Measurements from ENCODE around the gene ATG7.
"Not testable (repeated sequence)": the region's sequence is repeated elsewhere in the genome, so short reads cannot be mapped to it uniquely, and the experiment has no call there.

ATG7 gene

DNA sequence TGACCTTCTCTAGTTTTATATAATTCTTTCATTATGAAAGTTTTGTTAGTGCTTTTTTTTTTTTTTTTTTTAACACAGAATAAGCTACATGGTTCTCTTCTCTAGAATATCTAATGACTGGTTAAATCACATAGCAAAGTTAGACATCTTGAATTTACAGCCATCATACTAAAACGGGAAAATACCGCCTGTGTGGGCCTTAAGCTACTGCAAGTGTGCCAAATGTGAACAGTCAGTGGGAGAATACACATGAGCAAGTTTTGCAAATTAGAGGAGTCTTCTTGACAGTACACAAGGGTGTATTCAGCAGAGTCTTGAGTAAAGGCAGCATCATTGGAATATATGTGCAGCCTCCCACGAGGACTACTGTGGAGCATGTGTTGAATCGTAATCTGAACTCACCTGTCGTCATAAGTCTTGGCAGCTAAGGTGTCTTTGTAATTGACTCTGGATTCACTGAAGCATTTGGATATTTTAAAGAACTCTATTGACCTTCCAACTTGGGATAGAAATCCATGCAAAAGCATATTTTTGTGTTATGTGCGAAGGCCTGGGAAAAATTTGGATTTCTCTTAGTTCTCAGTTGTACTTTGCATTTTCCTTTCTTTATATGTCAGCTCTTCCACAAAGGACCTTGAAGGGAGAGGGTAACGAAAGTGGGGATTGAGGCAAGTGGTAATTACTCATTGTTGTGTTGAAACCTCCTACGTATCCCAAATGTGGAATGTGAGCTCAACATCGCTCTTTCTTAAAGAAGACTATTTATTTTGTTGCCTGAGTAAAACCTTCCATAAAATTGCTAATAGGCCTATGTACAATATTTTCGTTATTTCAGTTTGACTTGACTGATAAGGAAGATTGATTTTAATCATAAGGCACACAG, 117.4 kb downstream of the ATG7 start:
- no peak for DNase-seq (ENCODE audit: low read depth in 2 of 2)

DNA sequence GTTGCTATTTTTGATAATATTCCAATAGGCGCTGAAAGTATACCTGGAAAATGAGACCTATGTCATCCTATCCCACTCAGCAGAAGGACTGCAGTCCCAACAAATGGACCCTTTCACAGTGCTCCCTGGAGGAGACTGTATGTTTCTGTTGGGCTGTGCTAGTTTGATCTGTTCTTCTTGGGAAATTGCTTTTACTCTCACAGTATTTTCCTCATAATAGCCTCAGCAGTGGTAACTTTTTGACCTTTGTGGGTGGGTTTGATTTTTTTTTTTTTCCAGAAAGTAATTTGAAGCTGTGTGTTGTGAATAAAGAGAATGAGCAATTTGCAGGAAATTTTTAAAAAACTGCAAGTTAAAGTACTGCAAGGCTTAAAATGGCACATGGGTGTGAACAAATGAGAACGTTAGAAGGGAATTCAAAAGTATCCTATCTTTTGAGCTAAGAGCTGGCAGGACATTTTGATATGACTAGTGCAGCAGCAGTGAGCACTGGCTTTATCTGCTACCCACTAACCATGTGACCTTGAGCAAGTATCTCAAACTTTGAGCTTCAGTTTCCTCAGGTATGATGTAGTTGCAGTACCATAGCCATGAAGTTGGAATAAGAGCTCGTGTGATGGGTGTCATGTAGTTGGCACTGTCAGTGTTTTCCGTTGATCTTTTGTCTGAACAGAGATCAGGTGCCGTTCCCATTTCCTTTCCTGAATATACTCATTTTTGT, 118.4 kb downstream of the ATG7 start:
- DNase-seq (ENCODE audit: low read depth in 2 of 2), result no peak

DNA sequence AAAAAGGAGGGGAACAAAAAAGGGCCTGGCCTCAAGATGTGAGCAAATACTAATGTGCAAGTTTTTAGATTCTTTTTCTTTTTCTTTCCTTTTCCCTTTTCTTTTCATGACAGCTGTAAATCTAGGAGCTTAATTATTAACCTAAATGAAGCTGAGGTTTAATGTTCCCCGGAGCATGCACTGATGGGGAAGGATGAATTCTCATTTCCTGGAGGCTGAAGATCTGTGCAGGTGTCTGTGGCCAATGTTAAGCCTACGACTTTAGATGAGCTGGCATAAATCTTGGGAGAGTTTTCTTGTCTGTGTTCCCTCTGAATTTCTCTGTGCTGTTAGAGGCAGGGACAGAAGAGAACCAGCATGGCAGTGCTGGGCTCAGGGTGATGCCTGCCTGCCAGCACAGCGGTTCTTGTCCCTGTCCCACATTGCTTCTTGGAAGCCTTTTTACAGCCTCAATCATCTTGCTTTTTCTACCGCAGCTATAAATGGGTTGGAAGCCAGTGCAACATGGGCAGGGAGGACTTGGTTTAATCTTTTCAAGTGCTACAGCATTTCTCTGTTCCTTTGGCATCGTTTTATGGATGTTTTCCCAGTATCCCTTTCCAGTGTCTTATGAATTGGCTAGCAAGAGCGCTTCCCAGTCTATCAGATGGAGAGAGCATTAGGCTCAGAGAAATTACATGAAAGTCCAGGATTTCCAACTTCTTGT, 119.1 kb downstream of the ATG7 start:
- no peak for DNase-seq (ENCODE audit: low read depth in 2 of 2)

DNA sequence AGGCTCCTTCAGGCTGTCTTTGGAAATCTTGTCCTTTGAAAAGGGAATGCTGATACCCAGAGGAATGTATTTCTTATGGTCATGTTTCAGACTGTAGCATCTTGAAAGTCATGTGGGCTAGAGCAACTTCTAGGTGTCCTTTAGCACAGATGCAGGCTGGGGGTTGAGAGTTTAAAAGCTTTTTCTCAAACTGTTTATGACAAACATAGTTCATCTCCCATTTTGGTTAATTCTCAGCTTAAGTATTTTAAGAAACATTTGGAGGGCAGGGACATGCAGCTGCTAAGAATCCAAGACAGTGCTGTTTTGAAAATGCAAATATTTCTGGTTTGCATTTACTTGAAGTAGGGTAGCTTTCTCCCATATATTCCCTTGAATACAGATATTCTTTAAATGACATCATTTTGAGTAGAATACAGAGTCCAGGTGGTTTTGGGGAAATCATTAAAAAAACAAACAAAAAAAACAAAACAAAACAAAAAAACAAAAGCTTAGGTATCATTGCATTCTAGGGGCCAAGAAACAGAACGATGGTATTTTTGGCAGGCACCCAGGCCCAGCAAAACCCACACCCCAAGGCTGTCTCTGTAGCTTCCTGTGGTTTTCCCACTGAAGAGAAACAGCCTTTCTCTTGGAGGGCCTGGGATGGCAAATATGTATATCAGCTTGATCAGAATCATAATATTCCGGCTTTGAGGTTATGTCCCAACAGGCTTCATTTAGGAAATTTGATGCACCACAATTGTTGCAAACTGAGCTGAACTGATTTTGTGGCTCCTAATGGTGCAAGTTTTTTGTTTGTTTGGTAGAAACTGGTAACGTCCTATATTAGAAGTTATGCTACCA, 120.0 kb downstream of the ATG7 start:
- no peak for DNase-seq (ENCODE audit: low read depth in 2 of 2)

DNA sequence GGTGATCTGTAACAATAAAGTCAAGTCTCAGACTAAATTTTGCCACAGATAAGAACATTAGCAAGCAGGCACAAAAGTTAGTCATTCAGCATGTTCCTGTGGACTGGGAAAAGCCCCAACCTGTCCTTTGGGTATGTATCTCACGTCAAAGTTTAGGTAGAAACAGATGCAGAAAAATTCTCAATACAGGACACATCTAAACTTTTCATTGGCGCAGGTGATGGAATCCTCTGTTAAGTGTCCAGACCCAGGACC, 120.6 kb downstream of the ATG7 start:
- no peak for DNase-seq (ENCODE audit: low read depth in 2 of 2)

DNA sequence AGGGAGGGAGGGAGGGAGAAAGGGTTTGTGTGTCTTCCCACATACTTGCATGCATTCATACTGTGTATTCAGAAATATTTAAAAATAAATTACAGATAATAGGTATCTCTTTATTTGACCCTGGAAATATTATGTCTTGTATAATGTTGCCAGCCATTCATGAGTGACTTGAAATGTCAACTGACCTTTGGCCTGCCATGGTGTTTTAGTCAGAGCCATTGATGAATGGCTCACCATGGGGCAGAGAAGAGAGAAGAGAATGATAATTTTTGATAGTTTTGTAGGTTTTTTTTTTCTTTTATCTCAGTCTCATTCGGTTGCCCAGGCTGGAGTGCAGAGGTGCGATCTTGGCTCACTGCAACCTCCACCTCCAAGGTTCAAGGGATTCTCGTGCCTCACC, 121.2 kb downstream of the ATG7 start:
- no peak for DNase-seq (ENCODE audit: low read depth in 2 of 2)

DNA sequence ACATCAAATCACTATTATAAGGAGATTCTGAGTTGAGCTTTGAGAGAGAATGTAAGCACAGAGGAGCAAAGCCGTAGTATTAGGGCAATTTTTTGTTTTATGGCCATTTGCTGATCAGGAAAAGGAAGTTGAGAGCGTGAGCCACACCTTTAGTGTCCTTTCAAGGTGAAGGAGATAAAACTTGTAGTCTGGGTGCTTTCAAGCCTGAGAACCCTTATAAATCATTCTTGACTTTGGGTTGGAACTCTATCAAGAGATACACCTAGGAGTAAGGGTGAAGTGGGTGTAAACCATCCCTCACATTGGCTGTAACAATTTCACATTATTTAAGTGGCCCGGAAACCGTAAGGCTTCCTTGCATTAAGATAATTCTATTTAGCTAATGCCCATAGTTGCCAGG, 122.2 kb downstream of the ATG7 start:
- DNase-seq (ENCODE audit: low read depth in 2 of 2), result no peak

DNA sequence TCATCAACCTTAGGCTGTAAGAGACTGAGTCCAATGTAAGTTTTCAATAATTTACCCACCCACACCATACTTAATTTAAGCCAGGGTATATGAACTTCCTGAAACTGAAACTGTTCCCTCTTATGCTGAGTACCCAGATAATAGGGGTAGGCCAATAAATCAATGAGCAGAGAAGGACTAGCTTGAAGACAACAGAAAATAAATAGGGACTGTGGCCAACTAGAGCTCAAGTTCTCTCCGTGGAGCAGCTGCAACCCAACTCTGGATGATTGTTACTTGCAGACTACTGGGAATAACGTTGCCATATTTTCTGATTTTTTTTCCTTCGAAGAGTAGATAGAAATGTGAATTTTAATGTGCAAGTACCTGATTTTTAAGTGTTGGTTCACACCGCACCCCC, 128.0 kb downstream of the ATG7 start:
- DNase-seq (ENCODE audit: low read depth in 2 of 2), result no peak

DNA sequence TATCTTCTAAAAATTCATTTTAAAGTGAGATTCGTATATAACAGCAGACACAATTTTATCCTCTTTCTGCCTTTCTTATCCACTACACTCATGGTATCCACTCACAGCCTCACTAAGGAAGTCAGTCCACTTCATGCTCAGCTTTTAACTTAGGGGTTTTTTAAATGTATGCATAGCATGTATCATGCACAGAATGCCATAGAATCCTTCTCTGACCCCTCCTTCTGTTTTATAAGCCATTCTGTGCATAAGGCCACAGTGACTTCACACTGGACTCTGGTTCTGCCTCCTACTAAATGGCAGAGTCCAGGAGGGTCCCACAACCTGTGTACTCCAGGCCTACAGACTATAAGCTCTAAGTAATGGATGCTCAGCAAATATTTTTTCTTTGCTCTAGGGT, 129.2 kb downstream of the ATG7 start:
- no peak for DNase-seq (ENCODE audit: low read depth in 2 of 2)

DNA sequence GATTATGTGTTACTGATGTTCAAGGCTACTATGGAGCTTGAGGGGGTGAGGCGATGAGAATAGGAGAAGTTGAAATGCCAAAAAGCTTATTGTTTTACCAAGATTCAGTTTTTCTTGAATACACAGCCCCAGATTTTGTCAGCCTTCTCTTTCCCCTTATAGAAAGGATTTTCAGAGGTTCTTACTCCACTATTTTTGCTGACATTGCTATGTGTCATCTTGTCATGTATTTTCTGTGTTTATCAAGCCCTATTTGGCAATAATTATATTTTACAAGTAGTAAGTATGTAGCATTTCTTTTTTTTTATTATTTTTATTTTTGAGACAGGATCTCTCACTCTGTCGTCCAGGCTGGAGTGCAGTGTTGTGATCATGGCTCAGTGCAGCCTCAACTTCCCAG, 133.1 kb downstream of the ATG7 start:
- no peak for DNase-seq (ENCODE audit: low read depth in 2 of 2)

DNA sequence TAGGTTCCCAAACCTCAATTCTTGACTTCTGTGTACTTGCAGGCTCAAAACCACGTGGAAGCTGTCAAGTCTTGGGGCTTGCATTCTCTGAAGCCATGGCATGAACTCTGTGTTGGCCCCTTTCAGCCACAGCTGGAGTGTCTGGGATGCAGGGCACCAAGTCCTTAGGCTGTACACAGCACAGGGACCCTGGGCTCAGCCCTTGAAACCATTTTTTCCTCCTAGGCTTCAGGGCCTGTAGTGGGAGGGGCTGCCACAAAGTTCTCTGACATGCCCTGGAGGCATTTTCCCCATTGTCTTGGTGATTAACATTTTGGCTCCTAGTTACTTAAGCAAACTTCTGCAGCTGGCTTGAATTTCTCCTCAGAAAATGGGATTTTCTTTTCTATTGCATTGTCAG, 135.4 kb downstream of the ATG7 start:
- DNase-seq (ENCODE audit: low read depth in 2 of 2), result no peak

DNA sequence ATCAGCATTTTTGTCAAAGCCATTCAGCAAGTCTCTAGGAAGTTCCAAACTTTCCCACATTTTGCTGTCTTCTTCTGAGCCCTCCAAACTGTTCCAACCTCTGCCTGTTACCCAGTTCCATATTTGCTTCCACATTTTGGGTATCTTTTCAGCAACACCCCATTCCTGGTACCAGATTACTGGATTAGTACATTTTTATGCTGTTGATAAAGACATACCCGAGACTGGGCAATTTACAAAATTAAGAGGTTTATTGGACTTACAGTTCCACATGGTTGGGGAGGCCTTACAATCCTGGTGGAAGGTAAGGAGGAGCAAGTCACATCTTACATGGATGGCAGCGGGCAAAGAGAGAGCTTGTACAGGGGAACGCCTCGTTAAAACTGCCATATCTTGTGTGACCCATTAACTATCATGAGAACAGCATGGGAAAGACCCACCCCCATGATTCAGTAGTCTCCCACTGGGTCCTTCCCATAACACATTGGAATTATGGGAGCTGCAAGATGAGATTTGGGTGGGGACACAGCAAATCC, 136.2 kb downstream of the ATG7 start:
- DNase-seq (ENCODE audit: low read depth in 2 of 2), result not testable (repeated sequence)

DNA sequence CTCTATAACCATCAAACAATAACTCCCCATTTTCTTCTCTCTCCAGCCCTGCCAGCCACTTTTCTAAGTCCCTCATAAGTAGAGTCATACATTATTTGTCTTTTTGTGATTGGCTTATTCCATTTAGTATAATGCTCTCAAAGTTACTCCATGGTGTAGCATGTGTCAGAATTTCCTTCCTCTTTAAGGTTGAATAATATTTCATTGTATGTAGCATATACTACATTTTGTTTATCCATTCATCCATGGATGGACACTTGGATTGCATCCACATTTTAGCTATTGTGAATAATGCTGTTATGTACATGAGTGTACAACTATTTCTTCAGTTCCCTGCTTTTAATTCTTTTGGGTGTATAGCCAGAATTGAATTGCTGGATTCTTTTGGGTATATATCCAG, 138.4 kb downstream of the ATG7 start:
- DNase-seq (ENCODE audit: low read depth in 2 of 2), result no peak

DNA sequence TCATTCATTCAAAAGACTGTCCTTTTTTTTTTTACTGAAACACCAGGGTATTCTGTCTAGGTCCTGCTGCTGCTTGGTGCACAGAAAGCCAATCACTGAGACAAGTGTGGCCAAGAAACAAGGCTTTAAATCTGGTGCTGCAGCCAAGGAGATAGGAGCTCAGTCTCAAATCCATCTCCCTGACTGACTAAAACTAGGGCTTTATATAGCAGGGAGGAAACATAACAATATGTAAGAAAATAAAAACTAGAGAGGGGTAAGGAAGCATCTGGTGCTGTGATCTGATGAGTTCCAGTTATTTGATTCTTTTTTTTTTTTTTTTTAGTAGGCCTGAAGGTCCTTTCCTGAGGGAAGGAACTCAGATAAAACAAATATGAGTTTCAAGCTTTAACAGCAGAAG, 139.8 kb downstream of the ATG7 start:
- DNase-seq (ENCODE audit: low read depth in 2 of 2), result no peak

DNA sequence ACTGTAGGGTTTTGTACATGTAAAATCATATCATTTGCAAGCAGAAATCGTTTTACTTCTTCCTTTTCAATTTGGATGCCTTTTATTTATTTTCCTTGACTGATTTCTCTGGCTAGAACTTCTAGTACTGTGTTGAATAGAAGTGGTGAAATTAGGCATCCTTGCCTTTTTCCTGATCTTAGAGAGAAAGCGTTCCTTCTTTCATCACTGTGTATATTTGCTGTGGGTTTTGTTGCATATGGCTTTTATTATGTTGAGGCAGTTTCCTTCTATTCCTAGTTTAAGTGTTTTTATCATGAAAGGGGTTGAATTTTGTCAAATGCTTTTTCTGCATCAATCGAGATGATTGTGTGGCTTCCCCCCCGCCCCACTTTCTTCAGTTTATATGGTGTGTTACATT, 140.9 kb downstream of the ATG7 start:
- DNase-seq (ENCODE audit: low read depth in 2 of 2), result no peak

DNA sequence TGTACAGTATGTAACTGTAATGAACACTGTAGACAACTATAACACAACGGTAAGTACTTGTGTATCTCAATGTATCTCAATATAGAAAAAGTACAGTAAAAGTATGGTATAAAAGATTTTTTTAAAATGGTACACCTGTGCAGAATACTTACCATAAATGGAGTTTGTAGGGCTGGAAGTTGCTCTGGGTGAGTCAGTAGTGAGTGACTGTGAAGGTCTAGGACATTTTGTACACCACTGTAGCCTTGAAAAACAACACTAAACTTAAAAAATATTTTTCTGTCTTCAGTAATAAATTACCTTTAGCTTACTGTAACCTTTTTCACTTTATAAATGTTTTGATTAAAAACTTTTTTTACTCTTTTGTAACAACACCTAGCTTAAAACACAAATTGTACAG, 142.9 kb downstream of the ATG7 start:
- DNase-seq (ENCODE audit: low read depth in 2 of 2), result no peak

DNA sequence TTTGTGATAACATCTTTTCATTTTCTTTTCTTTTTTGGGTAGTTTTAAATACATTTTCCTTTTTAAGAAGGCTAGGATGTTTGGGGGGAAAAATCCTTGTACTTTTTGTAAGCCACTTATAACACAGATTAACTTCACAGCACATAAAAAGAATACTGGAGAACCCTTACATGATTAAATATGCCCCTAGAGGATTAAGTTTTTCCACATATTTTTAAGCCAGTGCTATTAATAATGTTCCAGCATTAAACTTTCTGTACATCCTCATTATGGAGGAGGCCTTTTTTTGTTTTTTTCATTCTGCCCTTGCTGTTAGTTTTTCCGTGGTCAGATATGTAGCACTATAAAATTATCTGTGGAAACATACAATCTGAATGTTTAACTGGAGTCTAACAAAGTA, 147.9 kb downstream of the ATG7 start:
- no peak for DNase-seq (ENCODE audit: low read depth in 2 of 2)

DNA sequence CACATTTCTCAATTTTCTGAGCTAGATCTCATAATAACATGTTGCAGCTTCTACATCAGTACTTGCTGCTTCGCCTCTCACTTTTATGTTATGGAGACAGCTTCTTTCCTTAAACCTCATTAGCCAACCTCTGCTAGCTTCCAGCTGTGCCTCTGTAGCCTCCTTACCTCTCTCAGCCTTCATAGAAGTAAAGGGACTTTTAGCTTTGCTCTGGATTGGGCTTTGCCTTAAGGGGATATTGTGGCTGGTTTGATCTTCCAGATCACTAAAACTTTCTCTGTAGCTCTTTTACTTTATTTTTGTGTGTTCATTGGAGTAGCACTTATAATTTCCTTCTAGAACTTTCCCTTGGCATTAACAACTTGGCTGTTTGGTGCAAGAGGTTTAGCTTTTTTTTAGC, 150.1 kb downstream of the ATG7 start:
- no peak for DNase-seq (ENCODE audit: low read depth in 2 of 2)

DNA sequence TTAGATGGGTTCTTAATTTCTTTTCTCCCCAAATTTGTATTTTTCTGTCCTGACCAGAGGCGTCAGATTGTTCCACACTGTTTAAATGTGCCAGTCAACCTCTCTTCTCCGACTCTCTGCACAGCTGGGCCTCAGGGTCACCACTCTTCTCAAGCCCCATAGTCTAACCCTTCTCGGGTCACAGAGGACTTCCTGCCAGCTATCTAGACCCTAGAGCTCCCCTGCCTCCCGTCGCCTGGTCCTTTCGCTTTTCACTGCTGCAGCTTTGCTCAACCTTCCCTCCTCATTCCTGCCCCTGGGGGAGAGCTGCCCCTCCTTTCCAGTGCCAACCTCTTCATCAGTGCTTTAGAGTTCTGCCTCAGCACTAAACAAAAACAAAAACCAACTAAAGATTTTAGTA, 151.7 kb downstream of the ATG7 start:
- DNase-seq (ENCODE audit: low read depth in 2 of 2), result no peak

DNA sequence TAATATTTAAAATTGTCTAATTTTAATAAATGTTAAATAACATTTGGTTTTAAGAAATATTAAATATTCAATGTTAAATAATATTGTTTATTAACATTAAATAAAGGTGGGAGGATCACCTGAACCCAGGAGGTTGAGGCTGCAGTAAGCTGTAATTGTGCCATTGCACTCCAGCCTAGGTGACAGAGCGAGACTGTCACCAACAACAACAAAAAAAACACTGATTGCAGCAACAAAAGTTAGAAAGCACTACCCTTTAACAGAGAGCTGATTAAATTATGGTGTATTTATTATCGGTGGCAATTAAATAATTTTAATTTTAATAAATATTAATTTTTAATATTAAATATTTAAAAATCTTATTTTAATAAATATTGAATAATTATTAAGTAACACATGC, 152.1 kb downstream of the ATG7 start:
- no peak for DNase-seq (ENCODE audit: low read depth in 2 of 2)

DNA sequence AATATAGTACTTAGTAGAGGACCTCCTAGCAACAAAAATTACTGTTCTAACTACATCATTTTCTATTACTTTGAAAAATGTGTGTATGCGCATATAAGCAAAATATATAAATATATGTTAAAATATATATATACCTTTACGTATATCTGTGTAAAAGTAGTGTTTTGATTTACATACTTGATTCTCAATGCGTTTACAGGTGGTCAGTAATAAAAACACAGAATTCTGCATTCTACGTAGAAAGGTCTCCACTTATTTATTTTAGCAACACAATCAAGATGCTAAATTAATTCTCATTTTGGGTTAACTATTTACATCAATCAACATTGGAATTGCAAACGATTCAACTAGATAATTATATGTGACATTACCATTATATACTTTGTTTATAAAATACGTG, 158.0 kb downstream of the ATG7 start:
- no peak for DNase-seq (ENCODE audit: low read depth in 2 of 2)

DNA sequence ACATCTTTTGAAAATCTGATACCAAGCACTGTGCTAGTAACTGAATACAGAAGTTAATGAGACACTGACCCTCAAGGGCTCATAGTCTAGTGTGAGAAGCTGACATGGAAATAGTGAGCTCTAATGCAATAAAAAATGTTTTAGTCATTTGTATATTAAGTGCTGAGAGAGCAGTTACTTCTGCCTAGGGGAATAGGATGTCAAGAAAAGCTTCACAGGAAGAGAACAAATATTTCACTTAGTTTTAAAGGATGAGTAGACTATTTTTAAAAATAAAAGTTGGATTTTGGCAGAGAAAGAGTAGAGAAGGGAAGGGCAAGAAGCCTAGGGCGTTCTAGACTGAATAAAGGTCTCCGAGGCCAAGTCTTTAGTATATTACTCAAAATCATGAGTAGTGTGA, 158.4 kb downstream of the ATG7 start:
- DNase-seq (ENCODE audit: low read depth in 2 of 2), result no peak

Measured in stimulated activated CD4-positive, alpha-beta T cell treated with anti-CD3 and anti-CD28 coated beads, Interleukin-15, amount 100 ng/mL, for 48 hours (primary cell).